HG02852 (cell line): ENCODE data around the gene COL5A1.

Experiments
- ATAC-seq: cut with Tn5 transposase; IDR thresholded peaks from one replicate; pipeline ENCODE4 v1.9.1; 2021; ENCODE audit warnings: mild to moderate bottlenecking, moderate library complexity; ENCODE audit not compliant: unreplicated experiment

COL5A1 gene

DNA sequence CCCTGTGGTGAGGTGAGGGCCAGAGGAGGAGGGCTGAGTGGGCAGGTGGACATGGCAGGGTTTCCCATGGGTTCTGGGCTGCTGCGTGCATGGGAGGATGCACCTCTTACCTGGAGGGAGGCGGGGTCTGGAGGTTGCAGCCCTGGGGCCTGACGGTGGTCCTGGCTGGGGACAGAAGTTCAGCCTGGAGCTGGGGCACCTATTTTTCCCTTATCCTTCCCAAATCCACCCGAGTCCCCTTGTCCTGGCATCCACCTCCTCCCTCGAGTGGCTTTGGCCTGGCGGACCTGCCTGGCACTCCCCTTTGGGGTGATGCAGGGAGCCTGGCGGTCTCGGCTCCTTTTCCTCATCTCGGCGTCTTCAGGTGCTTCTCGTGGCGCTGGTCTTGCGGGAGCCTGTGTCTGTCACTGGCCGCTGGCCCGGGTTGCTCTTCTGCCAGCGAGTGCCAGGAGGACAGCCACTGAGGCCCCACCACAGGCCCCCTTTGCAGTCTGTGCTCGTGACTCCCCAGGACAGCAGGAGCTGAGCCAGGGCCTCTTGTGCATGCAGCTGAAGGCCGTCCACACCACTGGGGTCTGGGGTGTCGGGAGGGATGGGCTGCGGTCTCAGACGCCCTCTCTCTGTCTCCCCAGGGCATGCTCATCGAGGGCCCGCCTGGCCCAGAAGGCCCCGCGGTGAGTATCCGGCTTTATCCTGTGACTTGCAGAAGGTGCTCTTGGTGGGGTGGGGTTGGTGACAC is 96.4 kb downstream of the COL5A1 start:
- ATAC-seq = no peak

DNA sequence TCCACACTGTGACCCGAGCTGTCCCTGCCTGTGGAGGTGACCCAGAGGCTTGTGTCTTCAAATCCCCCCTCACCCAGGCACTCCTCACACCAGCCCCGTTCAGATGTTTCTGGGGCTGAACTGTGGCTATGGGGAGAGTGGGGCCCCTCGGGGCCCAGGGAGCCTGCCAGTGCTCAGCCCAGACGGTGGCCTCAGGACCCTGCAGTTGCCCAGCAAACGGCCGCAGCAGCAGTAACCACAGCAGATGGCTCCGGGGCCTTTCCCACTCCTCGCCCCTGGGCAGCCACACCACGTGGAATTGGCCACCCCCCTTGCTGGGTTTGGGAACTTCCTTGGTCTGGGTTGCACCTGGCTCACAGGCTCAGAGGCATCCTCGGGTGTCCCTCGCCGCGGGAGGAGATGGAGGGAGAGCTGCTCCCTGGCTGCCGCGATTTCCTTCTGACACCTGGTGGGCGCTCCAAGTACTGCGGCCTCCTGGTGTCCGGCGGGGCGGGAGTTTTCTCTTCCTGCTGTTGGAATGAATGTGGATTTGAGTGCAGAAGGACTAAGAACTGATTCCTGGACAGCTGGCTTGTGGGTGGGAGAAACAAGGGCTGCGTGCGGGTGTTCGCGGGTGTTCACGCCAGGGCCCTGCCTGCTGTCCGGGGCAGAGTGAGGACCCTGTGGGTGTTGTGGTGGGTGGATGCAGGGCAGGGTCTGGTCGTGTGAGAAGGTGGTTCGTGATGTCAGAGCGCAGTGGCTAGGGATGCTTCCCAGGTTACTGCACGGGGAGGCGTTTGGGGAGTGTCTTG is 97.5 kb downstream of the COL5A1 start:
- no peak for ATAC-seq

DNA sequence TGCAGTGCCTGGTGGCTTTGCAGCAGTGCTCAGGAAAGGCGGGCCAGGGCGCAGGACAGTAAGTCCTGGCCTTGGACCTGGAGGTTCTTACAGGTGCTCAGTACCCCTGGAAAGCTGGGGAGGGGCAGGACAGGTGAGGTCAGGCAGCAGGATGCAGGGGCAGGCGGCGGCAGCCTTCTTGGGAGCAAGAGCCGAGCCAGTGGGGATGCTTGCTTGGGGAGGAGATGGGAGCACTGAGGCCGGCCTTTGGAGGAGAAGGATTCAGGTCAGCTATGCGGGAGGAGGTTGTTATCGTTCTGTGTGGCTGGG is 98.0 kb downstream of the COL5A1 start:
- no peak for ATAC-seq

GRCh38 chr9:134740071-134740470 is 98.5 kb downstream of the COL5A1 start:
- no peak for ATAC-seq

- no peak for ATAC-seq
Observed at GRCh38 chr9:134741846-134742245, 100.2 kb downstream of the COL5A1 start.

- no peak for ATAC-seq
Observed at GRCh38 chr9:134742822-134743535, 101.4 kb downstream of the COL5A1 start.

- ATAC-seq = no peak
Observed at GRCh38 chr9:134743853-134744252, 102.2 kb downstream of the COL5A1 start.

GRCh38 chr9:134744385-134745295 is 103.0 kb downstream of the COL5A1 start:
- no peak for ATAC-seq

DNA sequence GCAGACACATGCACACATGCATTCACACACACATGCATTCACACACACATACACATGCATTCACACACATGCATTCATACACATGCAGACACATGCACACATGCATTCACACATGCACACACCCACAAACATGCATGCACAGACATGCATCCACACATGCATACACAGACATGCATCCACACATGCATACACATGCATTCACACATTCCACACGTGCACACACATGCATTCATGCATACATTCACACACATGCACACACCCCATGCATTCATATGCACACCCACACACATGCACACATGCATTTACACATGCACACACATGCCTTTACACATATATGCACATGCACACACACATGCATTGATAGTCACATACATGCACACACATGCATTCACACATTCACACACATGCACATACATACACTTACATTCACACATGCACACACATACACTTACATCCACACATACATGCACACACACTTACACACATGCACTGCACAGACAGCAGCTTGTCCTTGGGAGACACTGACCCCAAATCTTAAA is 106.4 kb downstream of the COL5A1 start:
- no peak for ATAC-seq

DNA sequence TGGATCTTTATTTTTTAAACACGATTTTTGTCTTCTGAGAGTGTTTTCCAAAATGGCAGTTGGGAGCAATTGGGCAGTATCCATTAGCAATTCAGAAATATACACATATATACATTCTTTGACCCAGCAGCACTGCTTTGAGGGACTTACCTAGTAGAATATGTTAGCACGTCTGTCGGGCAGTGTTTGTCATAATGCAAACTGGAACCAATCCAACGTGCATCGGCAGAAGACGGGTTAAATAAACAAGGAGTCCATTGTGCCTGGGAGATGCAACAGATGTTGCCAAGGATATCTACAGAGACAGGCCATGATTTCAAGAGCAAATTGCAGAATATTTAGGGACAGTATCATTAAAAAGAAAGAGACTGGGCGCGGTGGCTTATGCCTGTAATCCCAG is 107.0 kb downstream of the COL5A1 start:
- no peak for ATAC-seq

GRCh38 chr9:134750450-134751155 is 109.0 kb downstream of the COL5A1 start:
- no peak for ATAC-seq

DNA sequence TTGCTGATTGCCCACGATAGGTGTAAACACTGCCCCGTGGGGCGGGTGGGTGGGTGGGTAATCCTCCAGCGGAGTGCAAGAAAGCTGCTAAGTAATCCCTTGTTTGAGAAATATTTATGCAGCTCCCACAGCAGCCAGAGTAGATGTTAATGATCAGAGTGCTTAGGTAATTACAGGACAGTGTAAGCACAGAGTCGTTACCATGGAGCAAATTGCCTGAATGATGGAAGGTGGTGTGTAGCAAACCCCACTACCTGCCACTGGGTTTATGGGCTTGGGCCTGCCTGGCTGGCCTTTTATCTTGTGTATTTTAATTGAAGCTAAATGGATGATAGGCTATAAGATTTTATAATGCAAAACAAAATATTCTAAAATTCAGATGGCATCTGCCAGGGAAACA is 110.0 kb downstream of the COL5A1 start:
- ATAC-seq = no peak

DNA sequence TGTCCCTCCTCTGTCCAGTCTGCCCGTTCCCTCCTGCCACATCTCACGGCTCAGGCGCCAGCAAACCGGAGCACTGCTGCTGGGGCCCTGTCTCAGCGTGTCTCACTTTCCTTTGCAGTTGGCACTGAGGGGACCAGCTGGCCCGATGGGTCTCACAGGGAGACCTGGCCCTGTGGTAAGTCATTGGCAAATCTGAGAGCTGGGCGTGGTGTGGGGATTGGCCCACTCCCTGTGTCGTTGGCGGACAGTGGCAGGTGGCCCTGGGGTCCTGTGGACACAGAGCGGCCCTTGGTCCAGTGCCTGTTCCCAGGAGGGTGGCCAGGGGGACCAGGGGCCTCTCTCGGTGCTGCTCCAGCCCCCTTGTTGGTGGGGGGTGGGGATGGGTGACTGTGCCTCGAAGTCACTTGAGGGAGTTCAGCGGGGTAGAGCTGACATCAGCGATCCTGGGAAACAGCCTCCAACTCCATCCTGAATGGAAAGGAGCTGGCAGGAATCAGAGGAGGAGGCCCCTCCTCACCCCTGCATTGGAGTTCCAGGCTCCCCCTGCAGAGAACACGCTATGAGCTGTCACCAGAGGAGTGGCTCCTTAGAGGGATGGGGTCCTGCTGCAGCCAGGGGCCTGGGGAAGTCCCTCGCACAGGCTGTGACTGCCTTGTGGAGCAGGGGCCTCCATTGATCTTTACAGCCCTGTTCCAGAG is 111.0 kb downstream of the COL5A1 start:
- ATAC-seq = no peak

DNA sequence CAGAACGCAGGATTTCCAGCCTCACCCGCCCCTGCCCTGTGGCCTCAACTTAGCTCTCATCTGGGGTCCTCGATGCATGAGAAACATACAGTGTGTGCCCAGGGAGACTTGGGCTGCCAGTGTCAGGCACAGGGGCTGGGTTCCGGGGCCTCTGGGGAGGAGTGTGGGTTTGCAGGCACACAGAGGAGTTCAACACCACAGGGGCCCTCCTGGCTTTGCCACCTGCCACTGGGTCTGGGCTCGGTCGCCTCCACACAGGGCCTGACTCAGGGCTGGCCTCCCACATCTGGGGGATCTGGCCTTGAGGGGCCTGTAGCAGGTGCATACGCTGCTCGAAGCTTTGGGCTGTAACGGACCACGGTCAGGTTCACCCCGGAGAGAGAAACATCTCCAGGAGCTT is 111.6 kb downstream of the COL5A1 start:
- no peak for ATAC-seq

DNA sequence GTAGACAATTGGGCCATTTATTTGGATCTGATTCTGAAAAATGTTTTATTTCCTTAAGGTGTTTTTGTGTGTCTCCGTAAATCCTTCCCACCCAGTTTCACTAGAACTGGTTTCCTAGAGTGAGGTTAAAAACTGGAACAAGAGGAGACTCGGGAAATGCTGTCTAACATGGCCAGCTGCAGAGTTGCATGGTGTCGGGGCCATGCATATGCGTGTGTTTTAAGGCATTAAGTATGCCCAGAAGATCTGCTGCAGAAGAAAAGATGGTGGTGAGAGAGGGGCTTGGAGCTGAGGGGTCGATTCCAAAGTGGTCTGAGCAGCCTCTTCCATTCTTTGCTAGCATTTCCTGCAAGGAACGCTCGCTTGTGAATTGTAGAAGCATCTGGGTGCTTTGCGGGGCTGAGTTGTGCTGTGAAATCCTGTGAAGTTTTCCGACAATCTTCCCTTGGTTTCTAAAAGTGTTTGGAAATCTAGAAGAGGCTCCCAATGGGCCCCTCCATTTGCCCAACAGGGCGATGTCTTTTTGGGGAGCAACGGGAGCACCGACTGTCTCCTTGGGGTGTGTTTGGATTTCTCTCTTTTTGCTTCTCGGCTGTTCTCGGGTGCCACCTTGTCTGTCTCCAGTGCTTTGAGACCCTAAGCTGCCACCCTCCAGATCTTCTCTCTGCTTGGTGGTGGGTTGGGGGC is 113.8 kb downstream of the COL5A1 start:
- no peak for ATAC-seq

DNA sequence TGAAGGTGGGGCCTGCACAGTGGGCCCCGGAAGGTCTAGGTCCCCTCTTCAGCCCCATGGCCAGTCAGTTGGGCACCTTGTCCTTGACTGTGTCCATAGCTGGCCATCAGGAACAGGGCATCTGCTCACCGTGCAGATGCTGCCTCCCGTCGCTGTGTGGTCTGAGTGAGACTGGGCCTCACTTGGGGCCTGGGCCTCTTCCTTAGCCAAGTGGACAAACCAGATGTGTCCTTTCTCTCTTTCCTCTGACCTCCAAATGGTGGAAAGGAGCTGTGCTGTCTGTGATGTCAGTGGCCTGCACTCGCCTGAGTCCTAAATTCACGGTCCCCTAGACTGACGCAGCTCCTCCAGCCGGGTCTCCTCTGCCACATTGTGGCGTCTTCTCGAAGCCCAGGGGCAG is 114.5 kb downstream of the COL5A1 start:
- no peak for ATAC-seq

- no peak for ATAC-seq
Observed at GRCh38 chr9:134757216-134757975, 115.8 kb downstream of the COL5A1 start.

GRCh38 chr9:134758949-134759607 is 117.5 kb downstream of the COL5A1 start:
- no peak for ATAC-seq
